HEK293 (cell line): ENCODE data around the gene CNR1.

Experiments used
- CTCF ChIA-PET: fragments of 350-600 bp; formaldehyde crosslinking; extraction: SDS; loops from one replicate; lab custom pipeline; 2021; ENCODE audit warnings: antibody characterized with exemption; lab: Yijun Ruan, JAX
- POLR2A ChIA-PET: fragments of 300-600 bp; formaldehyde crosslinking; extraction: SDS; loops from one replicate; lab custom pipeline; 2020; ENCODE audit warnings: antibody characterized with exemption, inconsistent platforms; lab: Yijun Ruan, JAX
- H3K27ac ChIP-seq: fragments of 200-500 bp; sonication (Bioruptor generic); 2 replicates; pipeline ENCODE4 v1.5.1; 2014; ENCODE audit warnings: low read depth, low read length, control low read depth, inconsistent platforms; ENCODE audit errors: extremely low read depth
- H3K36me3 ChIP-seq, 2 experiments: fragments of 200-500 bp in 1 of 2; sonication (Bioruptor generic) in 1 of 2; 1 replicate in 1 of 2; 2 replicates in 1 of 2; pipeline ENCODE4 v1.5.1; 2014 to 2017; ENCODE audit warnings: inconsistent platforms in 2 of 2, low read length in 2 of 2; ENCODE audit not compliant: control insufficient read depth in 2 of 2, insufficient read depth in 1 of 2
- H3K4me1 ChIP-seq: fragments of 200-500 bp; sonication (Bioruptor generic); 2 replicates; pipeline ENCODE4 v1.5.1; 2014; ENCODE audit warnings: mild to moderate bottlenecking, low read length, inconsistent platforms; ENCODE audit not compliant: control insufficient read depth, insufficient read depth
- H3K4me3 ChIP-seq: 2 replicates; pipeline ENCODE4 v1.5.1; 2011; ENCODE audit warnings: low read depth, mild to moderate bottlenecking, control low read depth, low read length, moderate library complexity
- H3K9me3 ChIP-seq: fragments of 200-500 bp; sonication (Bioruptor generic); 2 replicates; pipeline ENCODE4 v1.5.1; 2014; ENCODE audit warnings: low read depth, low read length, inconsistent platforms; ENCODE audit not compliant: control insufficient read depth, insufficient read depth
- MZF1 ChIP-seq: fragments of 450-650 bp; formaldehyde crosslinking; IDR thresholded peaks from 2 replicates; pipeline ENCODE4 v1.5.1; 2017; ENCODE audit warnings: missing biosample characterization, missing genetic modification characterization, borderline replicate concordance
- OSR2 ChIP-seq: fragments of 450-650 bp; formaldehyde crosslinking; IDR thresholded peaks from 2 replicates; pipeline ENCODE4 v1.5.1; 2016; ENCODE audit warnings: missing biosample characterization, missing genetic modification characterization
- ZBTB48 ChIP-seq: fragments of 450-650 bp; formaldehyde crosslinking; IDR thresholded peaks from 2 replicates; pipeline ENCODE4 v1.5.1; 2016; ENCODE audit warnings: missing biosample characterization, missing genetic modification characterization
- ZBTB7A ChIP-seq: fragments of 450-650 bp; formaldehyde crosslinking; IDR thresholded peaks from 2 replicates; pipeline ENCODE4 v1.5.1; 2016; ENCODE audit warnings: low read depth, missing biosample characterization, missing genetic modification characterization
- ZNF146 ChIP-seq: fragments of 450-650 bp; formaldehyde crosslinking; IDR thresholded peaks from 2 replicates; pipeline ENCODE4 v1.5.1; 2016; ENCODE audit warnings: missing biosample characterization, missing genetic modification characterization
- ZNF16 ChIP-seq: fragments of 450-650 bp; formaldehyde crosslinking; IDR thresholded peaks from 2 replicates; pipeline ENCODE4 v1.5.1; 2016; ENCODE audit warnings: low read depth, missing biosample characterization, missing genetic modification characterization
- ZNF239 ChIP-seq: fragments of 450-650 bp; formaldehyde crosslinking; IDR thresholded peaks from 2 replicates; pipeline ENCODE4 v1.5.1; 2016; ENCODE audit warnings: missing biosample characterization, missing genetic modification characterization
- ZNF292 ChIP-seq: fragments of 450-650 bp; formaldehyde crosslinking; IDR thresholded peaks from 2 replicates; pipeline ENCODE4 v1.5.1; 2016; ENCODE audit warnings: low read depth, missing biosample characterization, missing genetic modification characterization, borderline replicate concordance
- ZNF311 ChIP-seq: fragments of 450-650 bp; formaldehyde crosslinking; IDR thresholded peaks from 2 replicates; pipeline ENCODE4 v1.5.1; 2017; ENCODE audit warnings: missing biosample characterization, missing genetic modification characterization, borderline replicate concordance
- ZNF350 ChIP-seq: fragments of 450-650 bp; formaldehyde crosslinking; IDR thresholded peaks from 2 replicates; pipeline ENCODE4 v1.5.0; 2017; ENCODE audit warnings: missing biosample characterization, mild to moderate bottlenecking, missing genetic modification characterization
- ZNF37A ChIP-seq: fragments of 450-650 bp; IDR thresholded peaks from 2 replicates; pipeline ENCODE4 v1.5.1; 2018; ENCODE audit warnings: missing biosample characterization, missing genetic modification characterization
- ZNF394 ChIP-seq: fragments of 450-650 bp; formaldehyde crosslinking; IDR thresholded peaks from 2 replicates; pipeline ENCODE4 v1.5.1; 2016; ENCODE audit warnings: missing biosample characterization, missing genetic modification characterization, mild to moderate bottlenecking, moderate library complexity, borderline replicate concordance
- ZNF404 ChIP-seq: fragments of 450-650 bp; formaldehyde crosslinking; IDR thresholded peaks from 2 replicates; pipeline ENCODE4 v1.5.1; 2017; ENCODE audit warnings: missing biosample characterization, missing genetic modification characterization
- ZNF416 ChIP-seq: fragments of 450-650 bp; formaldehyde crosslinking; IDR thresholded peaks from 2 replicates; pipeline ENCODE4 v1.5.1; 2016; ENCODE audit warnings: missing biosample characterization, missing genetic modification characterization
- TF ChIP-seq, protein P1 (sequence below): fragments of 450-650 bp; formaldehyde crosslinking; IDR thresholded peaks from 2 replicates; pipeline ENCODE4 v1.5.1; 2016; ENCODE audit warnings: missing biosample characterization, missing genetic modification characterization, borderline replicate concordance
- TF ChIP-seq, protein P2 (sequence below): fragments of 450-650 bp; formaldehyde crosslinking; IDR thresholded peaks from 2 replicates; pipeline ENCODE4 v1.5.1; 2017; ENCODE audit warnings: missing biosample characterization, missing genetic modification characterization
- TF ChIP-seq, protein P3 (sequence below): fragments of 450-650 bp; formaldehyde crosslinking; IDR thresholded peaks from 2 replicates; pipeline ENCODE4 v1.5.1; 2016; ENCODE audit warnings: missing biosample characterization, missing genetic modification characterization

Gene CNR1

DNA sequence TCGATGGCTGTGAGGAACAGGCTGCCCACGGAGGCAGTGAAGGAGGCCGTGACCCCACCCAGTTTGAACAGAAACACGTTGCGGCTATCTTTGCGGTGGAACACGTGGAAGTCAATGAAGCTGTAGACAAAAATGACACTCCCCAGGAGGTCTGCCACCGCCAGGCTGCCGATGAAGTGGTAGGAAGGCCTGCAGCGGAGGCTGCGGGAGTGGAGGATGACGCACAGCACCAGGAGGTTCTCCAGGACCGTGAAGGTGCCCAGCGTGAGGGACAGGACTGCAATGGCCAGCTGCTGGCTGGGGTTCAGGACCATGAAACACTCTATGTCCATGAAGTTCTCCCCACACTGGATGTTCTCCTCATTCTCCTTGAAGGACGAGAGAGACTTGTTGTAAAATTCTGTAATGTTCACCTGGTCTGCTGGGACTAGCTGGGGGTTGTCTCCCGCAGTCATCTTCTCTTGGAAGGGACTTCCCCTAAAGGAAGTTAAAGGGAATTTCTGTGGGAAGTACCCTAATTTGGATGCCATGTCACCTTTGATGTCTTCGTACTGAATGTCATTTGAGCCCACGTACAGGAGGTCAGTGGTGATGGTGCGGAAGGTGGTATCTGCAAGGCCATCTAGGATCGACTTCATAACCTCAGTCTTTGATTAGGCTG lies 21.4 kb downstream of the CNR1 start:
- H3K36me3 ChIP-seq: no peaks in the 10 kb centered on the region
- H3K9me3 ChIP-seq: no peaks in the 10 kb centered on the region
- ChIA-PET POLR2A (no interaction called here), CTCF (interaction anchor here (0.5 to 0.6 kb wide), 2 partner anchors 108 to 258 kb away, joined by 3 read pairs; no protein-coding TSS in a partner anchor)
- TF ChIP-seq, protein P1, sequence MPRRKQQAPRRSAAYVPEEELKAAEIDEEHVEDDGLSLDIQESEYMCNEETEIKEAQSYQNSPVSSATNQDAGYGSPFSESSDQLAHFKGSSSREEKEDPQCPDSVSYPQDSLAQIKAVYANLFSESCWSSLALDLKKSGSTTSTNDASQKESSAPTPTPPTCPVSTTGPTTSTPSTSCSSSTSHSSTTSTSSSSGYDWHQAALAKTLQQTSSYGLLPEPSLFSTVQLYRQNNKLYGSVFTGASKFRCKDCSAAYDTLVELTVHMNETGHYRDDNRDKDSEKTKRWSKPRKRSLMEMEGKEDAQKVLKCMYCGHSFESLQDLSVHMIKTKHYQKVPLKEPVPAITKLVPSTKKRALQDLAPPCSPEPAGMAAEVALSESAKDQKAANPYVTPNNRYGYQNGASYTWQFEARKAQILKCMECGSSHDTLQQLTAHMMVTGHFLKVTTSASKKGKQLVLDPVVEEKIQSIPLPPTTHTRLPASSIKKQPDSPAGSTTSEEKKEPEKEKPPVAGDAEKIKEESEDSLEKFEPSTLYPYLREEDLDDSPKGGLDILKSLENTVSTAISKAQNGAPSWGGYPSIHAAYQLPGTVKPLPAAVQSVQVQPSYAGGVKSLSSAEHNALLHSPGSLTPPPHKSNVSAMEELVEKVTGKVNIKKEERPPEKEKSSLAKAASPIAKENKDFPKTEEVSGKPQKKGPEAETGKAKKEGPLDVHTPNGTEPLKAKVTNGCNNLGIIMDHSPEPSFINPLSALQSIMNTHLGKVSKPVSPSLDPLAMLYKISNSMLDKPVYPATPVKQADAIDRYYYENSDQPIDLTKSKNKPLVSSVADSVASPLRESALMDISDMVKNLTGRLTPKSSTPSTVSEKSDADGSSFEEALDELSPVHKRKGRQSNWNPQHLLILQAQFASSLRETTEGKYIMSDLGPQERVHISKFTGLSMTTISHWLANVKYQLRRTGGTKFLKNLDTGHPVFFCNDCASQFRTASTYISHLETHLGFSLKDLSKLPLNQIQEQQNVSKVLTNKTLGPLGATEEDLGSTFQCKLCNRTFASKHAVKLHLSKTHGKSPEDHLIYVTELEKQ (tag by site-specific recombination): no peak
- TF ChIP-seq, protein P2, sequence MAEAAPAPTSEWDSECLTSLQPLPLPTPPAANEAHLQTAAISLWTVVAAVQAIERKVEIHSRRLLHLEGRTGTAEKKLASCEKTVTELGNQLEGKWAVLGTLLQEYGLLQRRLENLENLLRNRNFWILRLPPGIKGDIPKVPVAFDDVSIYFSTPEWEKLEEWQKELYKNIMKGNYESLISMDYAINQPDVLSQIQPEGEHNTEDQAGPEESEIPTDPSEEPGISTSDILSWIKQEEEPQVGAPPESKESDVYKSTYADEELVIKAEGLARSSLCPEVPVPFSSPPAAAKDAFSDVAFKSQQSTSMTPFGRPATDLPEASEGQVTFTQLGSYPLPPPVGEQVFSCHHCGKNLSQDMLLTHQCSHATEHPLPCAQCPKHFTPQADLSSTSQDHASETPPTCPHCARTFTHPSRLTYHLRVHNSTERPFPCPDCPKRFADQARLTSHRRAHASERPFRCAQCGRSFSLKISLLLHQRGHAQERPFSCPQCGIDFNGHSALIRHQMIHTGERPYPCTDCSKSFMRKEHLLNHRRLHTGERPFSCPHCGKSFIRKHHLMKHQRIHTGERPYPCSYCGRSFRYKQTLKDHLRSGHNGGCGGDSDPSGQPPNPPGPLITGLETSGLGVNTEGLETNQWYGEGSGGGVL (tag by site-specific recombination): no peak
- TF ChIP-seq ZNF239 (tag by site-specific recombination) (no peak), ZNF16 (tag by site-specific recombination) (no peak), ZNF37A (tag by site-specific recombination) (no peak), ZBTB48 (tag by site-specific recombination) (no peak), MZF1 (tag by site-specific recombination) (no peak), ZNF404 (tag by site-specific recombination) (no peak), ZBTB7A (no peak), OSR2 (tag by site-specific recombination) (no peak)
- TF ChIP-seq, protein P3, sequence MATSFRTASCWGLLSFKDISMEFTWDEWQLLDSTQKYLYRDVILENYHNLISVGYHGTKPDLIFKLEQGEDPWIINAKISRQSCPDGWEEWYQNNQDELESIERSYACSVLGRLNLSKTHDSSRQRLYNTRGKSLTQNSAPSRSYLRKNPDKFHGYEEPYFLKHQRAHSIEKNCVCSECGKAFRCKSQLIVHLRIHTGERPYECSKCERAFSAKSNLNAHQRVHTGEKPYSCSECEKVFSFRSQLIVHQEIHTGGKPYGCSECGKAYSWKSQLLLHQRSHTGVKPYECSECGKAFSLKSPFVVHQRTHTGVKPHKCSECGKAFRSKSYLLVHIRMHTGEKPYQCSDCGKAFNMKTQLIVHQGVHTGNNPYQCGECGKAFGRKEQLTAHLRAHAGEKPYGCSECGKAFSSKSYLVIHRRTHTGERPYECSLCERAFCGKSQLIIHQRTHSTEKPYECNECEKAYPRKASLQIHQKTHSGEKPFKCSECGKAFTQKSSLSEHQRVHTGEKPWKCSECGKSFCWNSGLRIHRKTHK (tag by site-specific recombination): no peak
- H3K27ac ChIP-seq: no peak overlapping the region
- no peaks in the 10 kb centered on the region for H3K4me1 ChIP-seq
- no peak overlapping the region for H3K4me3 ChIP-seq

DNA sequence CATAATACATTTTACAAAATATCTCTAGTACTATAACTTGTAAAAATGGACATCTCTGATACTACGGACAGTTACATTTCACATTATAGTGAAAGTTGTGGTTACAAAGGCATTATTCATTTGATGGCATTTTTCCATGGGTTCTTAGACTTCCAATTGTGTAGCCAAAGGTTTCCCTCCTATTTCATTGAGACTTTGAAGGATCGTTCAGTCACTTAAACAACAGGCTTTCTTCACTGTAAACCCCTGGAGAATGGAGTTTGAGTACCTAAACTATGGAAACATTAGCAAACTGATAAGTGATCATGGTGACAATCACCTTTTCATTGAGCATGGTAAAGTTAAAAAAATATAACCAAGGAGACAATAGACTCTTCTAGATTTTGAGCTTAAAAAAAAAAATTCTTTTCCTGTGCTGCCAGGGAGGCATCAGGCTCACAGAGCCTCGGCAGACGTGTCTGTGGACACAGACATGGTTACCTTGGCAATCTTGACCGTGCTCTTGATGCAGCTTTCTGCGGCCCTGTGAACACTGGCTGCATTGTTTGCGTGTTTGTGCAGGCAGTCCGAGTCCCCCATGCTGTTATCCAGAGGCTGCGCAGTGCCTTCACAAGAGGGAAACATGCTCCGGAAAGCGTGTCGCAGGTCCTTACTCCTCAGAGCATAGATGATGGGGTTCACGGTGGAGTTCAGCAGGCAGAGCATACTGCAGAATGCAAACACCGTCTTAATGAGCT lies 22.6 kb downstream of the CNR1 start:
- H3K4me1 ChIP-seq: no peaks in the 10 kb centered on the region
- POLR2A ChIA-PET: no interaction called here
- no peak overlapping the region for H3K4me3 ChIP-seq
- no peaks in the 10 kb centered on the region for H3K36me3 ChIP-seq
- no peak for TF ChIP-seq ZNF292 (tag by site-specific recombination)
- no peak for TF ChIP-seq ZNF311 (tag by site-specific recombination)
- no peak for TF ChIP-seq ZNF394 (tag by site-specific recombination)
- TF ChIP-seq ZNF416 (tag by site-specific recombination): no peak
- no peak for TF ChIP-seq ZNF146
- no peak for TF ChIP-seq ZNF350 (tag by site-specific recombination)
- CTCF ChIA-PET: interaction anchor here (1.0 kb wide), 1 partner anchor 213 kb away, joined by 5 read pairs; no protein-coding TSS in a partner anchor
- no peak overlapping the region for H3K27ac ChIP-seq
- no peaks in the 10 kb centered on the region for H3K9me3 ChIP-seq
